Loucy (cell line): ENCODE measurements around the gene GRID1.

Experiments
- EZH2phosphoT487 ChIP-seq: fragments of 200-600 bp; IDR thresholded peaks from 2 replicates; pipeline ENCODE4 v1.6.1; 2018; ENCODE audit warnings: antibody characterized with exemption, mild to moderate bottlenecking, moderate library complexity, borderline replicate concordance
- TF ChIP-seq, protein P1 (sequence below): fragments of 200-600 bp; sonication (generic); conservative IDR thresholded peaks from 2 replicates; pipeline ENCODE4 v1.5.1; 2014; ENCODE audit warnings: mild to moderate bottlenecking, antibody characterized with exemption, low read length

DNA sequence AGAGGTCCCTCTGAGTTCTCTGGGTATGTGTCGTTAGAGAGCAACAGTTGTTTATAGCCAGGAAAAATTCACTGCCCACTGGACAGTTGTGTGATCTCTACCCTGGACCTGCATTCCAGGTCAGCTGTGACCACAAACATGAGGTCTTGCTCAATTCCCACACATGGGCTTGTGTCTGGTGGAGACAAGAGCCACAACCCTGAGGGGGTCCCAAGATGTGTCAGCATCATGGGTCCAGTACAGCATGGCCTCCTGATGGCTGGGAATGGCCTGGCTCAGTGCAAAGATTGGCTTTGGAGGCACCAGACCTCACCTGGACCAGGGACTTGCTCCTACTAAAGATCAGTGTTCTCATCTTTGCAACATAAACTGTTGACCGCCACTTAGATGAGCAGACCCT is 751.6 kb downstream of the GRID1 start:
- TF ChIP-seq, protein P1, sequence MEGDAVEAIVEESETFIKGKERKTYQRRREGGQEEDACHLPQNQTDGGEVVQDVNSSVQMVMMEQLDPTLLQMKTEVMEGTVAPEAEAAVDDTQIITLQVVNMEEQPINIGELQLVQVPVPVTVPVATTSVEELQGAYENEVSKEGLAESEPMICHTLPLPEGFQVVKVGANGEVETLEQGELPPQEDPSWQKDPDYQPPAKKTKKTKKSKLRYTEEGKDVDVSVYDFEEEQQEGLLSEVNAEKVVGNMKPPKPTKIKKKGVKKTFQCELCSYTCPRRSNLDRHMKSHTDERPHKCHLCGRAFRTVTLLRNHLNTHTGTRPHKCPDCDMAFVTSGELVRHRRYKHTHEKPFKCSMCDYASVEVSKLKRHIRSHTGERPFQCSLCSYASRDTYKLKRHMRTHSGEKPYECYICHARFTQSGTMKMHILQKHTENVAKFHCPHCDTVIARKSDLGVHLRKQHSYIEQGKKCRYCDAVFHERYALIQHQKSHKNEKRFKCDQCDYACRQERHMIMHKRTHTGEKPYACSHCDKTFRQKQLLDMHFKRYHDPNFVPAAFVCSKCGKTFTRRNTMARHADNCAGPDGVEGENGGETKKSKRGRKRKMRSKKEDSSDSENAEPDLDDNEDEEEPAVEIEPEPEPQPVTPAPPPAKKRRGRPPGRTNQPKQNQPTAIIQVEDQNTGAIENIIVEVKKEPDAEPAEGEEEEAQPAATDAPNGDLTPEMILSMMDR = no peak
- TF ChIP-seq EZH2phosphoT487 = no peak
